PFSK-1 (cell line): ENCODE measurements around the gene SAMD4B.

Source experiments
- POLR2AphosphoS5 ChIP-seq: IDR thresholded peaks from 2 replicates; pipeline ENCODE4 v1.6.1; 2012; ENCODE audit warnings: low read depth, mild to moderate bottlenecking, control low read depth, low read length, moderate library complexity
- TAF1 ChIP-seq: IDR thresholded peaks from 2 replicates; pipeline ENCODE4 v1.6.1; 2012; ENCODE audit warnings: low read length, control low read depth, borderline replicate concordance; ENCODE audit not compliant: insufficient read depth

DNA sequence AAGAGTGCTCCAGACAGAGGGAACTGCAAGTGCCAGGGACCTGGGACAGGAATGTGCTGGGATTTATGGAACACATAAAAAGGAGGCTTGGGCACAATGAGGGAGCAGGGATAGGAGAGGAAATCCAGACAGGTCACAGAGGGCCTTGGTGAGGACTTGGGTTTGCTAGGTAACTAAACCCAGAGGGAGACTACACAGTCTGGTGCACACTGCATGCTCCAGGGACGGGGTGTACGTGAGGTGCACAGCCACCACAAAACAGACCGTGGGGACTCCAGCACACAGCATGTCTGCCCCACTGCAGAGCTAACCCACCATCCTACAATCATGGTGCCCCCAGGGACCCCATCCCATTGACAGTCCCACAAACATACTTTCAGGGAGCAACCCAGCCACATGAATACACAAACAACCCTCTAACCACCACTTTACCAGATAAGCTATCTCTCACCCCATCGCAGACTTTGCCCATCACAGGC, 58.9 kb downstream of the SAMD4B start:
- TF ChIP-seq POLR2AphosphoS5 (no peak), TAF1 (no peak)
